ENCODE results near the gene PHKB.
"Not testable (repeated sequence)": the region's sequence is repeated elsewhere in the genome, so short reads cannot be mapped to it uniquely, and the experiment has no call there.

PHKB gene

DNA sequence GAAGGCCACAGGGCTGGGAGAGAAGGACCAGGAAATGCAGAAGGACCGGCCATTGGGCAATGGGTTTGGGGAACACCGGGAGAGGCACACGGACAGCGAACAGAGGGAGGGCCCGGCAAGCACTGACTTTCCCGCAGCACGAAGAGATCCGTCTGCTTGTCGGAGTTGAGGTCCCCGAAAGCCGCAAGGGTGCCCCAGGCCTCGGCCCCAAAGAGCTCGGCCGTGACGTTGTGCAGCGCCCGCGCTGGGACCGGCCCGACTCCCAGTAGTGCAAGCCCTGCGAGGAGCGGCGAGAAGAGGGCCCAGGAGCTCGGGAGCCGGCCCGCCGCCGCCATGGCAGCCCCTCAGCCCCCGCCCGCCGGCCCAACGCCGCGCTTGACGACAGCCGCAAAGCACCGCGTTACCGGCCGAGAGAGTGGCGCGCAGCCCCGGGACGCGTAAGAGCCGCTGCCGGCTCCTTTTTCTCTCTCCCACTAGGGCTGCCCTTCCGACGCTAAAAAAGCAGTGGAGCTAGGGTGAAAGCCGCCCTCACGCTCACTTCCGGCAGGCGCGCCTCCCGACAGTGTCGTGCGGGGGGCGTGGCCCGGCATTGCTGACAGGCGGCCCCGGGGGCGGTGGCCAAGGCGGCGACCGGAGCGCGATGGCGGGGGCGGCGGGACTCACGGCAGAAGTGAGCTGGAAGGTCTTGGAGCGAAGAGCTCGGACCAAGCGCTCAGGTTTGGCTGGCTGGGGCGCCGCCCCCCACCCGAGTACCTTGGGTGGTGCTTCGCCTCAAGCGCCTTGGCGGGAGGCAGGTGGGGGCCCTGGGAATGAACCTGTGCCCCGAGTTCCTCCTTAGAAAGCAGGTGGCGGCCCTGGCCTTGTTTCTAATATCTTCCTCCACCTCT is at the start of gene PHKB, which contains the start of gene ITFG1:
PHKB (plus strand) TSS at position 621 of the 887 bp plus-strand sequence; CDS start at position 641, 20 bp downstream.
ITFG1 (minus strand) TSS at position 353 of the 887 bp plus-strand sequence; CDS start at position 335, 18 bp downstream.
- in situ Hi-C loops (cut with MboI; ENCODE audit: low sequenced_read_pairs): no loop called here

DNA sequence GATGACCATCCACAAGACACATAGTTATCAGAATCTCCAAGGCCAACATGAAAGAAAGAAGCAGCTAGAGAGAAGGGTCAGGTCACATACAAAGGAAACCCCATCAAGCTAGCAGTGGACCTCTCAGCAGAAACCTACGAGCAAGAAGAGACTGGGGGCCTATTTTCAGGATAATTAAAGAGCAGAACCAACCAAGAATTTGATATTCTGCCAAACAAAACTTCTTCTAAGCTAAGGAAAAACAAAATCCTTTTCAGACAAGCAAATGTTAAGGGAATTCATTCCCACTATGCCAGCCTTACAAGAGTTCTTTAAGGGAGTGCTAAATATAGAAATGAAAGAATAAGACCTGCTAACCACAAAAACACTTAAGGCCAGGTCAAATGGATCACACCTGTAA is 48.1 kb upstream of the PHKB start:
- in situ Hi-C loops (cut with MboI; ENCODE audit: low sequenced_read_pairs): no loop called here

DNA sequence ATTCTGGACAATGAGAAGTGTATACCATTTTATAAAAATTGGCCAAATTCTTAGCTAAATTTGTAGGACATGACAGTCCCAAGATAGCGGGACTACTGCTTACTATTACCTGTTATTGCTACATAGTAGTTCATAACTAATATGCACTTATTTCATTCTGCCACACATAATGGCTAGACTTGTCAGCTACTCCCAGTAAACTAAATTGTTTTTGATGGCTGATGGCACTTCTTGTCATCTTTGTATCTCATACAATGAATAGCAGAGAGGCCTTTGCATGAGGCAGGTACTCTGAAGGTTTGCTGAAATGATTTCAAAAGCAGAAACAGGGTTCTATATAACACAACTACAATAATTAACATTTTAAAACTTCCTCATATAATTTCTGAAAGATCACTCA is 44.3 kb upstream of the PHKB start:
- in situ Hi-C loops (cut with MboI; ENCODE audit: low sequenced_read_pairs): no loop called here

DNA sequence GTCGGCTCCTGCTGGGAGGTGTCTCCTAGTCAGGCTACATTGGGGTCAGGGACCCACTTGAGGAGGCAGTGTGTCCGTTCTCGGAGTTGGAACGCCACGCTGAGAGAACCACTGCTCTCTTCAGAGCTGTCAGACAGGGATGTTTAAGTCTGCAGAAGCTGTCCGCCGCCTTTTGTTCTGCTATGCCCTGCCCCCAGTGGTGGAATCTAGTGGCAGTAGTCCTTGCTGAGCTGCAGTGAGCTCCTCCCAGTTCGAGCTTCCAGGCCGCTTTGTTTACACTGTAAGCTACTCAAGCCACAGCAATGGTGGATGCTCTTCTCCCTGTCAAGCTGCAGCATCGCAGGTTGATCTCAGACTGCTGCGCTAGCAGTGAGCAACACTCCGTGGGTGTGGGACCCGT is 36.3 kb upstream of the PHKB start:
- in situ Hi-C loops (cut with MboI; ENCODE audit: low sequenced_read_pairs): no loop called here

DNA sequence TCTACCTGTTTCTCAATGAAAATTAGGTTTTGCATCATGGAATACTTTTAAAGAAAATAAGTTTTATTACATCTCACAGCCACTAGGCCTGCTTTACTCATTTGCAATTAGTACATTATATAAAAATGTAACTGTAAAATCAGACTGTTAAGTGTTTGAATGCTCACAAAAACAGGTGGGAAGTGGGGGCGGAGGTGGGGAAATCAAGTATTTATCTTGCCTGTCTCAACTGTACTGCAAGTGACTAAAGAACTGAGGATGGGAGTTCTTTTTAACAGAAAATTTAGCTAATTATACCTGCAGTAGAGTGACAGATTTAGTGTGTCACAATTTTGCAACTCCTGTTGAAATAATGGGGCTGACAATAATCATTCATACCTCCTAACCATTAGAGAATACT is 34.3 kb upstream of the PHKB start:
- in situ Hi-C loops (cut with MboI; ENCODE audit: low sequenced_read_pairs): no loop called here

DNA sequence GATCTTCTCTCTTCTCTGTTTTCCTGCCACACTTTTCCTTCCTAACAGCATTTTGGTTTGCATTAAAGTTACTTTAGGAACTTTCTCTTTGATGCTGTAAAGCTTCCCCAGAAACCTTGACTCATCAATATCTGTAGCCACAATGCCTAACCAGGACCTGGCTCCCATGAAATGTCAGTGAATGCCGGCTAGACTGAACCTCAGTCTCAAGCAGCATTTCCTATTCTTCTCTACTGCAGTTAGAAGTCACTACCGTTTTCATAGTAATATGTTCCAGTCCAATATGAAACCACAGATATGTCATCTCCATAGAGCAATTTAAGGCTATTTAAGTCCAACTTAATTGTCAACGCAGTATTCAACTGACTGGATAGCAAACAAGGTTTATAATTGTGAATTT is 29.2 kb upstream of the PHKB start:
- in situ Hi-C loops (cut with MboI; ENCODE audit: low sequenced_read_pairs): no loop called here

DNA sequence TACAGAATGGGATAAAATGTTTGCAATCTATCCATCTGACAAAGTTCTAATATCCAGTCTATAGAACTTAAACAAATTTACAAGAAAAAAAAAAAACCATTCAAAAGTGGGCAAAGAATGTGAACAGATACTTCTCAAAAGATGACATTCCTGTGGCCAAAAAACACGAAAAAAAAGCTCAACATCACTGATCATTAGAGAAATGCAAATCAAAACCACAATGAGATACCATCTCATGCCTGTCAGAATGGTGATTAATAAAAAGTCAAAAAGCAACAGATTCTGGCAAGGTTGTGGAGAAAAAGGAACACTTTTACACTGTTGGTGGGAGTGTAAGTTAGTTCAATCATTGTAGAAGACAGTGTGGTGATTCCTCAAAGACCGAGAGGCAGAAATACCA is 26.9 kb upstream of the PHKB start:
- in situ Hi-C loops (cut with MboI; ENCODE audit: low sequenced_read_pairs): not testable (repeated sequence)

DNA sequence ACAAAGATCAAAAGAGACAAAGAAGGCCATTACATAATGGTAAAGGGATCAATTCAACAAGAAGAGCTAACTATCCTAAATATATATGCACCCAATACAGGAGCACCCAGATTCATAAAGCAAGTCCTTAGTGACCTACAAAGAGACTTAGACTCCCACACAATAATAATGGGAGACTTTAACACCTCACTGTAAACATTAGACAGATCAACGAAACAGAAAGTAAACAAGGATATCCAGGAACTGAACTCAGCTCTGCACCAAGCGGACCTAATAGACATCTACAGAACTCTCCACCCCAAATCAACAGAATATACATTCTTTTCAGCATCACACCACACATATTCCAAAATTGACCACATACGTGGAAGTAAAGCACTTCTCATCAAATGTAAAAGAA is 21.1 kb upstream of the PHKB start:
- in situ Hi-C loops (cut with MboI; ENCODE audit: low sequenced_read_pairs): not testable (repeated sequence)

DNA sequence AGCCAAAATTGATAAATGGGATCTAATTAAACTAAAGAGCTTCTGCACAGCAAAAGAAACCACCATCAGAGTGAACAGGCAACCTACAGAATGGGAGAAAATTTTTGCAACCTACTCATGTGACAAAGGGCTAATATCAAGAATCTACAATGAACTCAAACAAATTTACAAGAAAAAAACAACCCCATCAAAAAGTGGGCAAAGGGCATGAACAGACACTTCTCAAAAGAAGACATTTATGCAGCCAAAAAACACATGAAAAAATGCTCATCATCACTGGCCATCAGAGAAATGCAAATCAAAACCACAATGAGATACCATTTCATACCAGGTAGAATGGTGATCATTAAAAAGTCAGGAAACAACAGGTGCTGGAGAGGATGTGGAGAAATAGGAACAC is 18.2 kb upstream of the PHKB start:
- in situ Hi-C loops (cut with MboI; ENCODE audit: low sequenced_read_pairs): not testable (repeated sequence)

DNA sequence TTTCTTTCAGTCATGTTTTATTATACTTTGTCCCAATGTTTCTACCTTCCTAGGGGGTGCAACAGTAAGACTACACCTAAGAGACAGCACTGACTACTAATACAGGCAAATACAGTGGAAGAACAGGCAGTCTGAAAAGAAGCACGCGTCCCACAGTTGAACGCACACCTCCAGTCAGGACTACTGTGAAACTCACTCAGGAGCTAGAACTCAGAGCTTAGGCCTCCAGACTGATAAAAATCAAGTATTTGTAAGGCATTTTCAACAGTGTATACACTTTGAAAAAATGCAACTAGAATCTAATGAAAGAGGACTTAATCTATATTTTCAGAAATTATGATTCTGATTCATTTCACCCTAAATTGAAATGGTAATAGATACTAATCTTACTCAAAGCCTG is 14.7 kb upstream of the PHKB start:
- in situ Hi-C loops (cut with MboI; ENCODE audit: low sequenced_read_pairs): no loop called here

DNA sequence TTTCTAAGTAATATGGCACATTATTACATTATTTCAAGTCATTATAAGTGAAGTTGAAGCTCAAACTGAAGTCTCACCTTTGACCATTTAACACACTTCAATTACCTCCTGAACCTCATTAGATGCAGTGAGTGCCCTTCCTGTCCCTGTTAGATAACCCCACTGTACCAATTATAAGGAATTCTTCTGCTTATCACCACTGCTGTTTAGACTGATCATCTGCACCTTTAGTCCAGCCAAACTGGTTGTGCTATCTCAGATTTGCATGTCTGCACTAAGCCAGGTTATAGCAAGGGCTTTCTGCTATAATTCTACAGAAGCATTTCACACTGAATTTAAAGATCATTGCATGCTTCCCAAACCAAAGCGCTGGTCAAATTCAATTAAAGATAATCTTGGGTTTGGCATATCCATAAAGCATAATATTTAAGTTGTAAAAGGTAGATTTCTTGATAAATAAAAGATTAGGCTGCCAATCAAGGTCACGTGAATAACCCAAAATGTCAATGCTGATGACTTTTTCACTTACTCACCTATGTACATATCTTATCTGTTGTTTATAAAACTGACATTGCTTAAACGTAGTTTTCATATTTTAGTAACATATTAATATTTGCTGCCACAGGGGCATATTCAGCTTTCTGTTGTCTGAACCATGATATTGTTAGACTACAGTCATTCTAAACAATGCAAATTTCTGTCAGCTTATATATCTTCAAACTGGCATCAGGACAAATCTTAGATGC is 12.1 kb upstream of the PHKB start:
- in situ Hi-C loops (cut with MboI; ENCODE audit: low sequenced_read_pairs): no loop called here

DNA sequence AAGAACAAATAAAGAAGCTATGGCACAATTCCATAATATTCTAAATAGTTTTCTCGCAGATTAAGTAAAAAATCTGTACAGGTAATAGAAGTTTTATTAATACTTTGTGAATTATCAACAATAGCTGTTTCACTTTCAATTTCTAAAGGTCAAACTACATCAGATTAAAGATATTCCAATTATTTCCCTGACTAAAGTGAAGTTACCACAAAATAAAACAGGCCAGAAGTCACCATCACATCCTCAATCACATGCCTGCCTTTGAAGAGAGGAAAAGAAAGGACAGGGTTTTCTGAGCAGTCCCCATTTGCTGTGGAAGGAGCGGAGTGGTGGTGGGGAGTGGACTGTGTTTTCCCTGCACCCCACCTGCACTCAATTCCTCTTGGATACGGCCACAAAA is 11.3 kb upstream of the PHKB start:
- in situ Hi-C loops (cut with MboI; ENCODE audit: low sequenced_read_pairs): no loop called here

DNA sequence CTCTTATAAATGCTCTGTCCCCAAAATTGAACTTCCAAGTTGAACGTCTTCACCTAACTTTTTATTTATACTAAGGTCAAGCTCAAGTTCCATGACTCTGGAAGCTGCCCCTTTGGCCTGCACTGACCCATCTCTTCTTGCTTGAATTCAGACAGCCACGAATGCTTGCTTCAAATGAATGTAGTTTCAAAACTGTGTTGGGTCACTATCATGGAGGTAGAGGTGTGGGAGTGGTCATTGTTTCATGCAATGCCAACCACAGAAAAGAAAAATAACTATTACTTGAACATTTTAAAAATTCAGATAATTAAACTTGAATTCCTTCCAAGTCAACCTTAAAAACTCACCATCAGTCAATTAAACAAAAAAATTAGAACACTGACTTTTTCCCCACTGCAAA is 2.8 kb upstream of the PHKB start:
- in situ Hi-C loops (cut with MboI; ENCODE audit: low sequenced_read_pairs): no loop called here

DNA sequence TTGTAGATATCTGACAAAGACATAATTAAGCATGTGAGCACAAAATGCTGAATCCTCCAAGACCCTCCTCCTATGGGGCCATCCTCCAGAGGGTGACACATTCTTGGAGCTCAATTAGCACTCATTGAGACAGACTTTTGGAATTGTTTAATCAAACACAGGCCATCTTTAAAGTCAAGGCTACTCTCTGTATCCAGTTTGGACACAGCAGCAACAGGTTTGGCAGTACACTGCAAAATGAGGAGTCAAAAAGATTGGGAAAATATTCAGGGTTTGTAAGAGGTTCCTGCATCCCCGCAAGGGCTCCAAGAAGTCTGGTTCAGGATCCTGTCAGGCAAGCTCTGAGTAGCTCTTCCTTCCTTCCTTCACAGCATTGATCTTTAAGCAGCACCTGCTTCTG is 1.5 kb upstream of the PHKB start:
- in situ Hi-C loops (cut with MboI; ENCODE audit: low sequenced_read_pairs): no loop called here

DNA sequence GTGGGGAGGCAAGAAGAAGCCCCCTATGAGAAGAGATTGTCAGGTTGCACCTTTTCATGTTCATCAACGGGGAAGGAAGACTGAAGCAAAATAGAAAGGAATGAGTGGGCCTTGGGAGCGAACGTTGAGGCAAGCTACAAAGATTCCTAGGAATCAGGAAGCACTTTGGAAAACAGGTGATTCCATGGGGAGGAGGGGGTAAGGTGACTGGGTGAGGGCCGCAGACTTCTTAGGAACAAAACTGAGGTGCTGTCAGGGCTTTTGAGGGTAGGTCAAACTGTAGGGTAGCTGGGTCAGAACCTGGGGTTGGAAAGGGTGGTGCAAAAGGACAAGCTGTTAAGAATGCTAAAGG is 796 bp upstream of the PHKB start:
- in situ Hi-C loops (cut with MboI; ENCODE audit: low sequenced_read_pairs): no loop called here

DNA sequence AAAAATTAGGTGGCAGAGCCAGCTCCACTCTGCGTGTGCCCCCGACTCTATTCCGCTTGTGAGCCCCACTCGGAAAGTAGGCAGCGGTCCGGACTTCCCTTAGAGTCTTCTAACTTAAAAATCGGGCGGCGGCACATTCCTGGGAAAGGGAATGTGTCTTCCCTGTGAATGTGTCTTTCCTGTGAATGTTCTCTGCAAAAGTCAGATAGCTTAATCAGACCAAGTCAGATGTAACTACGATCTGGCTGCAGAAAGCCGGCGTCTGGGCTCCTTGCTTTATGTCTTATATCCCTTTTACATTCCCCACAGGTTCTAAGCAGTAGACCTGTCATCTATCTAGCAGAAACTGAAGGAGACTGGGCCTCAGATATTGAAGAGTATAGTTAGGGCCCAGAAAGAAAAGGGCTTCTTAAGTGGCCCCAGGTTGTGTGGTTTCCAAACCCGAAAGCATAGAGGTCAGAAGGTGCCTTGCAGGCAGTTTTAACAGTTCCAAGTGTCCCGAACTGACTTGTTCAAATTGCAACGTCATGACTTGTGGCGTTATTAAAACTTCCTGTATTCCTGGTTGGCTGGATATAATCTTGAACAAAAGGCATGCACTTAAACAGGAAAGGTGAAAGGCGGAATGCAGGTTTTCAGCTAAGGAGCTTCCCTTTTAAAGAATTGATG is 601 bp downstream of the PHKB start:
- in situ Hi-C loops (cut with MboI; ENCODE audit: low sequenced_read_pairs): no loop called here

DNA sequence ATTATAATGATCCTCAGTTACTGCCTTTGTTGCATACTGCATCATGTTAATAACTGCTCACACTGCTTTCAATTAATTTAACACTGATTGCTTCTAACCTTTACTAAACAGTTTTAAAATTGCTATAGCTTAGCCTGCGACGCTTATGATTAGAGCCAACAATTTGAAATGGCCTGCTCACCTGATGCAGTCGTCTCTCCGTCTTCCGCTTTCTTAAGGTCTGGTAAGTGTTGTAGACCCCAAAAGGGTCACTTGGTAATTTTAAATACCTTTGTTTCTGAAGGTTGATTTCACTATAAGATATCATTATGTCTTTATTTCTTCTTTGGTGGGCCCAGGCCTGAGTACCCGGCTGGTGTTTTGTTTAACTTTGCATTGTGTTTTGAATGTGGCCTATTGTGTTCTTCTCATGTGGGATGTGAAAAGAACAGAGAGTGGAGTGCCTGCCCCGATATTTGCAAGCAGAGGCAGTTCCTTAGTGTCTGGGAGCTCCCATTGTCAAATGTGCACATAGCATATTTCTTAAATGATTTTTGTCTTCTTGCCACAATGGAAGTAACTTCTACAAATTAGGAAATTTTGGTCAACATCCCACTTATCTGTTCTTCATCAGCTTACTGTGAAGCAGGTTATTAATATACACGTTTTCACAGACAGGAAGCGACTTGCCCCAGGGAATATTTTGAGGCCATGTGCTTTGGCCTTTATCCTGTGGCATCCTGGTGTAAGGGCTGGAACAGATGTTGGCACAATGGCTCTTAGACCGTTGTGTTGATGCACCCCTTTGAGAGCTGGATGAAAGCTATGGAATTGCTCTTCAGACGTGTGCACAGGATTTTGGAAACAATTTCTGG is 2.9 kb downstream of the PHKB start:
- in situ Hi-C loops (cut with MboI; ENCODE audit: low sequenced_read_pairs): no loop called here

DNA sequence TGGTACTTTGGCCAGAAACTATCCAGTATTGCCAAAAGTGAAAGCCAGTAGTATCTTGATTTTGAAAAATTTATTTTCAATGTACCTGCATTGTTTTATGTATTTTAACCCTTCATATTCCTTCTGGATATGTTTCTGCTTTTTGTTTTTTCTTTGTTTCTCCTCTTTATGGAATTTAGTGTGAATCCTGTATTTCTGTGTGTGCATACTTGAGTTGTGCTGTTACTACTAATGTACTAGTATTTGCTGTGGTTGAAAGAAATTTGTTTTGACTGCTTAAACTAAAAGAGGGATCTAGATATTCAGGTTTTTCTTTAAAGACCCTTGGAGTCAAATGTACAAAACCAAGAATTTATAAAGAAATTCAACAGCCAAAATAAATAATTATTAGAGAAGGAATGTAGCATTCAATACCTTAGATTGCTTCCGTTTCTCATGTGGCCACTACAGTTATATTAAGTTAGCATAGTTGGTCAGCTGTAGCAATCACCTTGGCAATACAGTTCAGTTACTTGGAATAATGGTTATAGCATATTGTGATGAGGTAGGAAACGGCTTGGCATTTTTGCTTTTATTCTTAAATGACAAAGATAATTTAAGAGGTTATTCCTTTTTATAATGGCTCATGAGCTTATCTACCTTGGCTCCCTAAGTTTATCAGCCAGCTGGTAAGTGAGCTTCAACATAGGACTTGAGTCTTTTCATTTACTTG is 4.9 kb downstream of the PHKB start:
- in situ Hi-C loops (cut with MboI; ENCODE audit: low sequenced_read_pairs): no loop called here

DNA sequence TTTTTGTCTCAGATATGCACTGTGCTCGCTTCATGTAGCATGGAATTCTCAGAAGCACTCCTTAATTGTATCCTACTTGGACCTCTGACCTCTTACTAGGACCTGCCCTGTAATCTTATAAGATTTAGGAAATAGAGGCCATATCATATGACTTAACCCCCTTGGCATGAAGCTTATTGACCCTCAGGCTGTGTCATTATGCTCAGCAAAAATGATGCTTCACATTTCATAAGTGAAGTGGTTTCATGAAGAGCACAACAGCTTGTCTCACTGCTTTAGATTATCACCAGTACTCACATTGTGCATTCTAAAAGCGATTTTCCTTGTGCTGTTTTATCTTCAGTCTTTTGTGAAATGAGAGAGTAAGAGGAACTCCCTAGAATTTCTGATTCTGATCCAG is 6.4 kb downstream of the PHKB start:
- in situ Hi-C loops (cut with MboI; ENCODE audit: low sequenced_read_pairs): no loop called here

DNA sequence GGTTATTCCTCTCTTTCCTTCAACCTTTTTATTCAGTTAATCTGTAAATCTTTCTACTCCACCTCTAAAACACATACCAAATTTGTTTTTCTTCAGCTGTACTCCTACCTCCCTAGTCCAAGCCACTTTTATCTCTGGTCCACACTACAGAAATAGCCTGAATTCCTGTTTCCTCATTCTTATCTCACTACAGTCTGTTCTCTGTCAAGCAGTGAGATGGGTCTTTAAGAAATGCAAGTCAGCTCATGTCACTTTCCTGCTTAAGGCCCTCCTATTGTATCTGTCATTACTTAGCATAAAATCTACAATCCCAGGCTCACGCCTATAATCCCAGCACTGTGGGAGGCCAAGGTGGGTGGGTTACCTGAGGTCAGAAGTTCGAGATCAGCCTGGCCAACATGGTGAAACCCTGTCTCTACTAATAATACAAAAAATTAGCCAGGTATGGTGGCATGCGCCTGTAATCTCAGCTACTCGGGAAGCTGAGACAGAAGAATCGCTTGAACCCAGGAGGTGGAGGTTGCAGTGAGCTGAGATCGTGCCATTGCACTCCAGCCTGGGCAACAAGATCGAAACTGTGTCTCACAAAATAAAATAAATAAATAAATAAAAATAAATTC is 7.0 kb downstream of the PHKB start:
- in situ Hi-C loops (cut with MboI; ENCODE audit: low sequenced_read_pairs): not testable (repeated sequence)

All from HL-60/S4 (cell line).